Suppressor macrophage treated with lipopolysaccharide for 1 hour (primary cell): Measurements from ENCODE around the gene MDC1.
A peak's percentile ranks its signal among the peaks of the same experiment; 100 is the strongest.
"Not testable (repeated sequence)": the region's sequence is repeated elsewhere in the genome, so short reads cannot be mapped to it uniquely, and the experiment has no call there.

ENCODE experiments used
- DNase-seq, 3 donors: peaks; one replicate each; pipeline ENCODE4 v3.0.0-alpha.2; 2020 to 2022

MDC1 gene

DNA sequence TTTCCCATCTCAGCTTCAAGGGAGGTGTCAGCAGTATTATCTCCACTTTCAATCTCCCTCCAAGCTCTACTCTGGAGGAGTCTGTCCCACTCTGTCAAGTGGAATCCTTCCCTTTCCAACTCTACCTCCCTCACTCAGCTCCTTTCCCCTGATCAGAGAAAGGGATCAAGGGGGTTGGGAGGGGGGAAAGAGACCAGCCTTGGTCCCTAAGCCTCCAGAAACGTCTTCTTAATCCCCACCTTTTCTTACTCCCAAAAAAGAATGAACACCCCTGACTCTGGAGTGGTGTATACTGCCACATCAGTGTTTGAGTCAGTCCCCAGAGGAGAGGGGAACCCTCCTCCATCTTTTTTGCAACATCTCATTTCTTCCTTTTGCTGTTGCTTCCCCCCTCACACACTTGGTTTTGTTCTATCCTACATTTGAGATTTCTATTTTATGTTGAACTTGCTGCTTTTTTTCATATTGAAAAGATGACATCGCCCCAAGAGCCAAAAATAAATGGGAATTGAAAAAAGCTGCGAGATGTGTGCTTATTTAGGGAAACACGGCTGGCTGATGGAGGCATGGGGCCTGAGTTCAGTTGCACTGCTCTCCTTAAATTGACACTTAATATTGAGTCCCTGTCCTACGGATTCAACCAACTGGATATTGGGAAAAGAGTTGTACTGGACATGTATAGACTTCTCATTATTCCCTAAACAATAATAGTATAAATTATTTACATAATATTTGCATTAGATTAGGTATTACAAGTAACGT lies 8.0 kb upstream of the MDC1 start:
- peak in 2 of 3 donors; percentile 48 to 58 for DNase-seq

- DNase-seq = not testable (repeated sequence)
Observed at GRCh38 chr6:30723843-30724741, 7.0 kb upstream of the MDC1 start.

DNA sequence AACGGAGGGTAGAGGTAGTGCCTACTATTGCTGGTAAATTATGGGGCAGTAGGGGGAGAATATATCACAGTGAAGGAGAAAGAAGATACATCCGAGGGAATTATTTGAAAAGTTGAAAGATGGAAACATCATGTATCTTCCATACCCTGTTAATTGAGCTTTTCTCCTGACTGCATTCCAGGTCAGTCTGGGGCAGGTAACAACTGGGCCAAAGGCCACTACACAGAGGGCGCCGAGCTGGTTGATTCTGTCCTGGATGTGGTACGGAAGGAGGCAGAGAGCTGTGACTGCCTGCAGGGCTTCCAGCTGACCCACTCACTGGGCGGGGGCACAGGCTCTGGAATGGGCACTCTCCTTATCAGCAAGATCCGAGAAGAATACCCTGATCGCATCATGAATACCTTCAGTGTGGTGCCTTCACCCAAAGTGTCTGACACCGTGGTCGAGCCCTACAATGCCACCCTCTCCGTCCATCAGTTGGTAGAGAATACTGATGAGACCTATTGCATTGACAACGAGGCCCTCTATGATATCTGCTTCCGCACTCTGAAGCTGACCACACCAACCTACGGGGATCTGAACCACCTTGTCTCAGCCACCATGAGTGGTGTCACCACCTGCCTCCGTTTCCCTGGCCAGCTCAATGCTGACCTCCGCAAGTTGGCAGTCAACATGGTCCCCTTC lies 6.2 kb upstream of the MDC1 start:
- DNase-seq = not testable (repeated sequence)

- DNase-seq = peak; percentile 88 to 91 (median 89)
Observed at GRCh38 chr6:30722280-30723112, 5.4 kb upstream of the MDC1 start.

DNA sequence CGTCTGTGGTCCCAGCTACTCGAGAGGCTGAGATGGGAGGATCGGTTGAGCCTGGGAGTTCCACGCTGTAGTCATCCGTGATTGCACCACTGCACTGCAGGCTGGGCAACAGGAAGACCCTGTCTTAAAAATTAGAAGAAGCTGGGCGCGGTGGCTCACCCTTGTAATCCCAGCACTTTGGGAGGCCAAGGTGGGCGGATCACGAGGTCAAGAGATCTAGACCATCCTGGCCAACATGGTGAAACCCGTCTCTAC lies 4.9 kb upstream of the MDC1 start:
- DNase-seq = peak; percentile 86 to 90 (median 88)

DNA sequence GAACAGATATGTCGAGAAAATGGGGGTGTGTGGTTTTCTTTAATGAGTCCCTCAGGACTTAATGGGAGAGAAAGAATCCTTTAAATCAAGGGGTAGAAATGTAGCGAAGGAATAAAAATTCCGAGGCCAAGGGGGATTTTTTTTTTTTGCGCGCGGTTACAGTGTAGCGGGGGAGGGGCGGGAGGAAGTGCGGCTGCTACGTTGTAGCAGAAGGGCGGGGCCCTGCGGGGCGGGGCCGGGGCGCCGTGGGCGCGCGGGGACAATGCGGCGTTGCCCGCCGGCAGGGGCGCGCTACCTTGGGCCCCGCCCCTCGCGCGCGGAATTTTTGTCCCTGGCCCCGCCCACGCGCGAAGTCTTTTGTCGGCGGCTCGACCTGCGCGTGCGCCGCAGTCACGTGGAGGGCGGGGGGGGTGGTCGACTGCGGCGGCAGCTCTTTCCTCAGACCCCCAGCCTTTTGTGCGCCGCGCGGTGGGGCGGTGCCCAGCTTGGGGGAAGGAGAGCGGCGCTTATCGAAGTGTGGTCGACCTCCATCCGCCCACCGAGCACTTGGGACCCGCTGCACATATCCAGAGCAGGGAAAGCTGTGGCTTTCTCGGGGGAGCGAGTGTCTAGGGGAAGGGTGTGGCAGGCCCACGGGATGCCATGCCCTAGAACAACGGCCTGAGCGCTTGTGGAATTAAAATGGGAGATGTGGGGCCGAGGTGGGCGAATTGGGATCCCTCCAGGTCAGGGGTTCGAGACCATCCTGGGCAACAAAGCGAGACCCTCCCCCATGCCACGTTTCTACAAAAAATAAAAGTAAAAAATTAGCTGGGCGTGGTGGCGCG lies 4.3 kb upstream of the MDC1 start:
- DNase-seq = peak; percentile 99 to 100 (median 100)

GRCh38 chr6:30720738-30721197 lies 3.7 kb upstream of the MDC1 start:
- peak; percentile 65 to 80 (median 71) for DNase-seq

DNA sequence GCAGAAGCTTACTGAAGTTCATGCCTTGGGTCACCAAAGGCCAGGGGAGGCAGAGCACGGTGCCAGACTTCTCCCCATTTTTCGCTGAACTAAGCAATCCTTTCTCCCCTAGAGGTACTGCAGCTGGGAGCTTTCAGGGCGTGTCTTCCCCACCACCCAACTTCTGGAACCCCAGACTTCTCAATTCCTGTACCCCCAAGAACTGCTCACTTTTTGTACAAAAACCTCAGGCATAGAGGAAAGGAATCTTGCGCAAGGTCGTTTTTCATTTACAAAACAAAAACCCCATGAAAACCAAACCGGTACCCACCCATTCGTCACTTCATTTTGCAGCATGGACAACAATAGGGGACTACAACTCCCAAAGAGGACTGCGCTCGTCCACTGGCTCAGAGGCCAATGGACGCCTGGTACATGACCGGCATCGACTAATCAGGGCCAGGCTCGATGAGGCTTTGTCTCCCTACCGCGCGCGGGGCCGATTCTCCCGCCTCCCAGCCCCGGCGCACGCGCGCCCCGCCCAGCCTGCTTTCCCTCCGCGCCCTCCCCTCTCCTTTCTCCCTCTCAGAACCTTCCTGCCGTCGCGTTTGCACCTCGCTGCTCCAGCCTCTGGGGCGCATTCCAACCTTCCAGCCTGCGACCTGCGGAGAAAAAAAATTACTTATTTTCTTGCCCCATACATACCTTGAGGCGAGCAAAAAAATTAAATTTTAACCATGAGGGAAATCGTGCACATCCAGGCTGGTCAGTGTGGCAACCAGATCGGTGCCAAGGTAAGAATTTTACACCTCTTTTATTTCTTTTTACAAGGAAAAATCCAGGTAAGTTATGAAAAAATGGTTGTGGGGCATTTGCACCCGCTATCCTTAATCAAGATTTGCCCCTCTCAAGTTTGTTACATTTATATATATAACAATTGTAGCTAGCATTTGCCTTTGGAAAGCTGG lies 3.0 kb upstream of the MDC1 start, which contains the start of gene TUBB:
TUBB (plus strand) TSS at position 562 of the 947 bp plus-strand sequence; CDS start at position 717, 155 bp downstream.
- DNase-seq = peak; percentile 98 to 99 (median 99)

DNA sequence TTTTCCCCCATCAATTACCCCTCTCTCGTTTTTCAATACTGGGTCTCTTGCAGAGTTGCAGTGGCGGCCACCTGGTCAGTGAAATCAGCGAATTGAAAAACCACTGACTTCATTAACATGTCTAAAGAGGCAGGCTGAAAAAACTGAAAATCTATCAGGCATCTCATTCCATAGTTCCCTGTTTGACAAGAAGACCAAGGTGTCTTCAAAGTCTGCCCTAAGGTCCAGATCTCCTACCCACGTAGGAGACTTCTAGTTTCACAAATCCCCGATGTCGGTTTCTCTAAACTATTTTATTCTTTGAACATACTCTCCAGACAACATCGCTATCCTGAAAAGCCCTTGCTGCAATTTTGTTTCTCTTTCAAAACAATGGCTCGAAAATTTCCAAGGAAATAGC lies 2.3 kb upstream of the MDC1 start:
- DNase-seq = no peak

GRCh38 chr6:30717845-30718720 lies 1.0 kb upstream of the MDC1 start:
- DNase-seq = not testable (repeated sequence)

DNA sequence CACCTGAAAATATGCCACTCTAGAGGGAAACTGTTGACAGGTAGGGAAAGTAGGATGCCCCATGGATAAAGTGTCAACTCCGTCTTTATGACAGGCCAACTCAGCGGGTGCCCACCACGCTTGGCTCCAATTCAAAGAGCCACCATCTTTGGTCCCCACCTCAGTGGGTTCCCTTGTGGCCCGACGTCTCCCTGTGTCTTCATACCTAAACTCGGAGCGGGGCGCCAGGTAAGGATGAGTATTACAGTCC lies 277 bp downstream of the MDC1 start:
- no peak for DNase-seq

GRCh38 chr6:30714263-30714662 lies 2.8 kb downstream of the MDC1 start:
- no peak for DNase-seq

- no peak for DNase-seq
Observed at GRCh38 chr6:30712441-30712945, 4.6 kb downstream of the MDC1 start.

DNA sequence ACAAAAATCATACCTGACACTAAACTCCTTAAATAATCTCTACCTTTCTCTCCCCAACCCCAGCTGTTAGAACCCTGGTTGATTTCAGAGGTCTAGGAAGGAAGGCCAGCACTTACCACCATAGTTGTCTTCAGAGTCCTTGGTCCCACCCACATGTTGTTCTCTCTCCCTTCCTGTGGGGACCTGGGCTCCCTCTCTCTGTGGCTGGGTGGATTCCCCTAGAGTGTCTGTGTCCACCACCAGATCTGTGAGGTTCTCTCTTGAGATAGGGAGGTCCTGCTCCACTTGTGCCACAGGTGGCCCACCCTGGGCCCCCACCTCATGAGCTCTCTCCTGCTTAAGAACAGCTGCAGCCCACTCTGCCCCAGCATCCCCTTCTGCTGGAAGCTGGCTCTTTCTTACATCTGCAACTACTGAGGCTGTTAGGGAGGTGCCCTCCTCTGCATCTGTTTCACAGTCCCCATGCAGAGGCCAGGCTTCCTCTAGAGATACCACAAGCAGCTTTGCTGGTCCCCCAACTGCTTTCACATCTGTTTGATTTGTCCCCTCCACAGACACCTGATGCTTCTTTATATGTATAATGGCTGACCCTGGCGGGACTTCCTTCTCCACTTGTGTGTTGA lies 5.2 kb downstream of the MDC1 start:
- DNase-seq = no peak

GRCh38 chr6:30709101-30709868 lies 7.8 kb downstream of the MDC1 start:
- DNase-seq = no peak

GRCh38 chr6:30707281-30707850 lies 9.7 kb downstream of the MDC1 start:
- DNase-seq = no peak

- no peak for DNase-seq
Observed at GRCh38 chr6:30705620-30706019, 11.5 kb downstream of the MDC1 start.

- peak in 2 of 3 donors; percentile 41 to 44 for DNase-seq
Observed at GRCh38 chr6:30703821-30704220, 13.3 kb downstream of the MDC1 start.
